NCI-H187 treated with DMSO at 0.1 percent for 48 hours (cell line): ENCODE measurements around the gene BBS9.
"Not testable (repeated sequence)": the region's sequence is repeated elsewhere in the genome, so short reads cannot be mapped to it uniquely, and the experiment has no call there.

Experiments
- DNase-seq: peaks from one replicate; lab custom pipeline; 2025; lab: John Stamatoyannopoulos, UW

BBS9 gene

GRCh38 chr7:33128990-33129805 lies at the start of gene BBS9:
Gene BBS9, plus strand, starts transcription at chr7:33129564. Its CDS starts 16,689 bp downstream, at chr7:33146253.
- DNase-seq, result peak; percentile 77

GRCh38 chr7:33079763-33080690 lies 49.3 kb upstream of the BBS9 start:
- no peak for DNase-seq

- DNase-seq, result no peak
Measured at GRCh38 chr7:33087356-33087755, 42.0 kb upstream of the BBS9 start.

- no peak for DNase-seq
Measured at GRCh38 chr7:33087858-33088257, 41.5 kb upstream of the BBS9 start.

GRCh38 chr7:33089142-33089541 lies 40.2 kb upstream of the BBS9 start:
- DNase-seq, result no peak

GRCh38 chr7:33091111-33091531 lies 38.2 kb upstream of the BBS9 start:
- no peak for DNase-seq

- DNase-seq, result no peak
Measured at GRCh38 chr7:33091641-33092191, 37.6 kb upstream of the BBS9 start.

GRCh38 chr7:33093266-33093665 lies 36.1 kb upstream of the BBS9 start:
- no peak for DNase-seq

GRCh38 chr7:33094745-33095275 lies 34.6 kb upstream of the BBS9 start:
- DNase-seq, result not testable (repeated sequence)

- no peak for DNase-seq
Measured at GRCh38 chr7:33099154-33099940, 30.0 kb upstream of the BBS9 start.

GRCh38 chr7:33100770-33101169 lies 28.6 kb upstream of the BBS9 start:
- DNase-seq, result no peak

GRCh38 chr7:33101906-33102305 lies 27.5 kb upstream of the BBS9 start:
- no peak for DNase-seq

GRCh38 chr7:33107136-33108066 lies 22.0 kb upstream of the BBS9 start:
- DNase-seq, result no peak

- DNase-seq, result no peak
Measured at GRCh38 chr7:33108554-33109004, 20.8 kb upstream of the BBS9 start.

- no peak for DNase-seq
Measured at GRCh38 chr7:33109005-33109757, 20.2 kb upstream of the BBS9 start, which contains the start of gene RP9. Gene RP9, minus strand, starts transcription at chr7:33109404. Its CDS starts 32 bp downstream, at chr7:33109372.

- DNase-seq, result no peak
Measured at GRCh38 chr7:33109758-33110238, 19.6 kb upstream of the BBS9 start.

- DNase-seq, result no peak
Measured at GRCh38 chr7:33111614-33112013, 17.8 kb upstream of the BBS9 start.

GRCh38 chr7:33114976-33115375 lies 14.4 kb upstream of the BBS9 start:
- DNase-seq, result no peak

GRCh38 chr7:33118383-33118782 lies 11.0 kb upstream of the BBS9 start:
- DNase-seq, result no peak
